GM21619 (cell line): Measurements from ENCODE around the gene RND1.
A peak's percentile ranks its signal among the peaks of the same experiment; 100 is the strongest.

Experiments
- ATAC-seq: cut with Tn5 transposase; IDR thresholded peaks from one replicate; pipeline ENCODE4 v1.9.1; 2021; ENCODE audit not compliant: unreplicated experiment

The RND1 gene

DNA sequence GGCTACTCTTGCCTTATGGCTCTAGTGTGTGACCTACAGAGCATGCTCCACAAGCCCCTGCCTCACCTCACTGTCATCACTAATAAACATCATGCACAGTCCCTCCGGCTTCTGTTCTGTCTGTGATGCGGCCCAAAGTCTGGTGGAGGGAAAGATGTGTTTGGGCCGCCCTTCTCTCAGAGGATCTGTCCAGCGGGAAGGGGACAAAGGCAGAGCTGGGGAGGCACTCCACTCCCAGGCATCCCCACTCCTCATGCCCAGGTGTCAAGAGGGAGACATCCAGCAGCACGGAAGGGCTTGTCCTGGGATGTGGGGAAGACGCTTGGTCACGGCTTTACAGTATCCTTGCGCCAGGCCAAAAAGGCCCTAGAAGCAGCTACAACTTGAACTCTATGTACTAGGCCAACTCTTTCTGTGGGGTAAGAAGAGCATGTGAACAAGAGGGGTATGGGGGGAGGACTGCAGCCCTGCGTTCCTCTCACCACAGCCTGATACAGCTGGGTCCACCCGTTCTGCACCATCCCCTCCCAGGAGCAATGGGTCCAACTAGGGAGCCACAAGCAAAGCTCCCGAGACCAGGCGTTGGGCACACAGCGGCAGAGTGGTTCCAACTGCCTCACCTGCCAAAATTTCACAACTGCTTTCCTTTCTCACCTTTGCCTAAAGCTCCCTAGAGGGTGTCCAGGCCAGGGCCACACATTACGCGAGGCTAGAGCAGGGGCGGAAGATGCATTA lies 36.7 kb downstream of the RND1 start:
- ATAC-seq, result no peak

DNA sequence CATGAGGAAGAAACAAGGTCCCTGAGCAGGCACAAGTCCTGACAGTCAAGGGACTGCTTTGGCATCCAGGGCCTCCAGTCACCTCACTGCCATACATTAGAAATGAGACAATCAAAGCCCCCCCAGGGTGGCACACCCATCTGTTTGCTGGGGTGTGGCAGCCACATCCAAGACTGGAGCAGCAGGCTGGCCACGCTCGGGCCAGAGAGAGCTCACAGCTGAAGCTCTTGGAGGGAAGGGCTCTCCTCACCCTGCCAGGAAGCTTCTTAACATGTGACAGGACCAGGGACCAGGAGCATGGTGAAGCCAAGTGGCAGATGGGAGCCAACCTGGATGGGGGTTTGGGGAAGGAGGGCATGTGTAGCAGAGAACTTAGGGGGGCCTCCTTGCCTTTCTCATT lies 37.4 kb downstream of the RND1 start:
- no peak for ATAC-seq

DNA sequence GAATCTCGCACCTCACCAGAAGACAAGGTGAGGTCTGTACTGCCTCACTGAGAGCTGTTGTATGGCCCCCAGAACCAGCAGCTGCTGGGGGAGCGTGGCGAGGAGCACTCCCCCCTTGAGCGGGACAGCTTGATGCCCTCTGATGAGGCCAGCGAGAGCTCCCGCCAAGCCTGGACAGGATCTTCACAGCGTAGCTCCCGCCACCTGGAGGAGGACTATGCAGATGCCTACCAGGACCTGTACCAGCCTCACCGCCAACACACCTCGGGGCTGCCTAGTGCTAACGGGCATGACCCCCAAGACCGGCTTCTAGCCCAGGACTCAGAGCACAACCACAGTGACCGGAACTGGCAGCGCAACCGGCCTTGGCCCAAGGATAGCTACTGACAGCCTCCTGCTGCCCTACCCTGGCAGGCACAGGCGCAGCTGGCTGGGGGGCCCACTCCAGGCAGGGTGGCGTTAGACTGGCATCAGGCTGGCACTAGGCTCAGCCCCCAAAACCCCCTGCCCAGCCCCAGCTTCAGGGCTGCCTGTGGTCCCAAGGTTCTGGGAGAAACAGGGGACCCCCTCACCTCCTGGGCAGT lies 38.1 kb downstream of the RND1 start:
- no peak for ATAC-seq

DNA sequence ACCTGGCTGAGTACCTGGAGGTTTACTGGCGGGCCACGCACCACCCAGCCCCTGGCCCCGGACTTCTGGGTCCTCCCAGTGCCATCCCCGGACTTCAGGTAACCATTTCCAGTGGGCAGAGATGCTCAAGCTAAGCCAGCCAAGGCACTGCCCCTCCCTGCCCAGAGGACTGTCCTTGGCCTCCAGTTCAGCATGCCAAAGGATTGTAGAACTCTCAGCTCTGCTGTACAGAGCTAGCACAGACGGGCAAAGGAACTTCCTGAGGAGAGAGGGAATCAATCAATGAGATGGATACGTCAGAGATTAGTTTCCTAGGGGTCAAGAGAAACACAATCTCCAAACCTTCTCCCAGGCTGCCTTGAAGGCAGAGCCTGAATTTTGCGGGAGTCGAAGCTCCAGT lies 38.6 kb downstream of the RND1 start:
- ATAC-seq, result no peak

DNA sequence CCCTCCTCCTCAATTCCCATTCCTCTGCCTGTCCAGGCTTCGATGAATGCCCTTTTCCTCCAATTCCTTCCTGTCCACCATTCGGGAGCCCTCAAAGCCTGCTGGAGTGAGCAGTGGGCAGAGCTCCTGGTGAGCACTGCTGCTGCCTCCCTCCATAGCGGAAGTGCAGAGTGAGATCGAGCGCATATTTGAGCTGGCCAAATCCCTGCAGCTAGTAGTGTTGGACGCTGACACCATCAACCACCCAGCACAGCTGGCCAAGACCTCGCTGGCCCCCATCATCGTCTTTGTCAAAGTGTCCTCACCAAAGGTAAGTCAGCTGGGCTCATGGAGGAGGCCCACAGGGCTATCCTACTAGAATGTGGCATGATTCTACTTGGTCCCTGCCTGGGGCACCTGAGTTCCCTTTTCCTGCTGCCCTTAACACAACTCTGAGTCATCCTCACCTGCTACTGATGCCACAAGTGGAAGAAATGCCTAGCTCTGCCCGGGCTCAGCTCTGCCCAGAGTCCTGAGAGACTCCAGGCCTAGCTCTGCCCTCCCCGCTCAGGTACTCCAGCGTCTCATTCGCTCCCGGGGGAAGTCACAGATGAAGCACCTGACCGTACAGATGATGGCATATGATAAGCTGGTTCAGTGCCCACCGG lies 39.3 kb downstream of the RND1 start:
- ATAC-seq, result no peak

DNA sequence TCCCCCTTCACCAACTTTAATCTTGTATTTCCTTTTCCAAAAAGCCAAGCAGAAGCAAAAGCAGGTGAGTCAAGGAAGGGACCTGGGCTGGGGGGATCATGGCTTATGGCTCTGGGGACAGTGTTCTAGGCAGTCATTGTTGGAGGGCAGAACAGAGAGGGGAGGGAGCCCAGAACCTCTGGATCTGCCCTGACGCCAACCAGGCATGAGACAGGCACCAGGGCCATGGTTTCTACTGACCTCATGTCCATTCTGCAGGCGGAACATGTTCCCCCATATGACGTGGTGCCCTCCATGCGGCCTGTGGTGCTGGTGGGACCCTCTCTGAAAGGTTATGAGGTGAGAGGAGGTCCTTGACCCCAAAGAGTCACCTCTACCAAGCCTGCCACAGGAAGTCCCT lies 40.8 kb downstream of the RND1 start:
- no peak for ATAC-seq

DNA sequence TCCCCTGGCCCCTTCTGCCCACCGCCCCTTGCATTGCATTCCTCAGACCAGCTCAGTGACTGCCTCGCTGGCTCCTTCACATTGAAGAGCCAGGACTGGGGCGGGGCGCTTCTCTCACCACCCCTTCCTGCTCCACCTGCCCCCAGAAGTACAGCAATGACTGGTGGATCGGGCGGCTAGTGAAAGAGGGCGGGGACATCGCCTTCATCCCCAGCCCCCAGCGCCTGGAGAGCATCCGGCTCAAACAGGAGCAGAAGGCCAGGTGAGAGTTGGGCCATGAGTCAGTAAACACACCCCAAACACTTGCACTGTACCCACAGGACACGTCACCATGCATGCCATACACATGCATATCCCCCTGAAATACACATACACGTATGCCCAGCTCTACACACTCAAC lies 41.6 kb downstream of the RND1 start:
- ATAC-seq, result no peak

DNA sequence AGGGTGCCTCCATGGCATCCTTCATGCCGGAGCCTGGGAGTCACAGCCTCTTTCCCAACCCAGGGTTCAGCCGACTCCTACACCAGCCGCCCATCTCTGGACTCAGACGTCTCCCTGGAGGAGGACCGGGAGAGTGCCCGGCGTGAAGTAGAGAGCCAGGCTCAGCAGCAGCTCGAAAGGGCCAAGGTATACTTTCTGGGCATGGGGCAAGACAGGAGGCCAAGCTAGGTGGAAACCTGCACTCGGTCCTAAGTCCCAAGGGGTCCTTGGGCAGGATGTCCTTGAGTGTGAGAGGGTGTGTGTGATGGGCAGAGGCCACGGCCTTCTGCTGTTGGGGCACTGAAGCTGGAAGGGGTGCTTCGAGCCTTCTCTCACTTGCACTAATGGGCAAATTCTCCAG lies 42.4 kb downstream of the RND1 start:
- no peak for ATAC-seq

DNA sequence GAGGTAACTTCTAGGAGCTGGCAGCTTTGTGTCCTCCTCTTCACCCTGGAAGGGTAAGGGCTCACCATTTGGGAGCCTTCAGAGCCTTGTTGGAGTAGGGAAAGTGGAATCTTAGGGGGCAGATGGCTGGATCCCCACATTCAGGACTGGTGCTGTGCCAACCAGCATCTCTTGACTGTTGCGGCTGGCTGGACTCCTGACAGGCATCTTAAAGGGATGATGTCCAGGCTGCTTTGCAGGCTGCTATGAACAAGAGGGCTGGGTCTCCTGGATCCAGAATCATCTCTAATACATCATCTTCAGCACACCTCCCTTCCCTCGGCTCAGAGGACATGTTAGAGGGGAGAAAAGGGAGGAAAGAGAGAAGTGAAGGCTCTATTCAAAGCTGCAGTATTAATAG lies 43.0 kb downstream of the RND1 start:
- ATAC-seq, result no peak

DNA sequence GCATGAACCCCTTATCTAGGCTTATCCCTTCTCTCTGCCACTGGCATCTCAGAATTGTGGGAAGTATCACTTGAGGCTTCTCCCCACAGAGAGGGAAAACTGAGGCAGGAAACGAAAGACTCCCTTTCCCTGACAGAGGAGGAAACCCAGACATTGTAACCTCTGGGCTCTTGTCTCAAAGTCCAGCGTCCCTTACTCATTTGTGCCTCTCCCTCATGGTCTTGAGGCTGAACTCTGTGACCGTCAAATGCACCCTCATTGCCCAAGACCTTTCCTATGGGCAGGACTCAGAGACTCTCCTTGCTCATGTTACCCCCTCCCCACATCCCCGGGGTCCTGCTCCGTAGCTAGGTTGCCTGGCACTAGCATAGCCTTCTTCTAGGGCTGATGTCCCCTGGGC lies 43.5 kb downstream of the RND1 start:
- ATAC-seq, result no peak

DNA sequence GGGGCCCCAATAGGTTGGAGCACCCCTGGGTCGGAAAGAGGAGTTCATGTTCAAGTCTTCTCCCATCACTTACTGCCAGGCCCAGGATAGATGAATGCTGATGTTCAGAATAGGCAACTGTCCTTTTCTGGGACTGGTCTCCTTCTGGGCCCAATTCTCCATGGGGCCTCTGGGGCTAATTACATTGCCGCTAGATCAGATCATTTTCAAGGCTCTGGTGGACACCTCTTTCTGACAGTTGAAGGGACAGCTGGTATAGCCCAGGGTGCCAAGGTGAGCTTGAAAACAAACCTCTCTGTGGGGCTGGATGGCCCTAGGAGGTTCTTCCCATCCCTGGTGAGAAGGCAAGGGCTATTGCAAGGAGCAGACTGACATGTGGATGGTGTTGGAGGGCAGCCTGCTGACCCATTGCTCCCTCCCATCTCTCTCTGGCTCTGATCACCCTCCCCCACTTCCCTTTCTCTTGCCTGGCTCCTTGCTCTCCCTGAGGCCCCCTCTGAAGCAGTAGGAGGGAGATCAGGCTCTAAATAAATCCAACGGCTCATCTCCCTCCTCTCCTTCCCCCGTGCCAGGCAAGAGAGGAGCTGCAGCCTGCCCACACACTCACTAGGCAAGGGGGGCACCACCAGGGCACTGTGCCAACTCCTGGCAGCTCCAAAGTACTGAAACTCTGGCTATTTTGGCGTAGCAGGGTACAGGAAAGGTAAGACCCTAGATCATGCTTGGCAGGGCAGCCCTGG lies 45.5 kb downstream of the RND1 start:
- no peak for ATAC-seq

DNA sequence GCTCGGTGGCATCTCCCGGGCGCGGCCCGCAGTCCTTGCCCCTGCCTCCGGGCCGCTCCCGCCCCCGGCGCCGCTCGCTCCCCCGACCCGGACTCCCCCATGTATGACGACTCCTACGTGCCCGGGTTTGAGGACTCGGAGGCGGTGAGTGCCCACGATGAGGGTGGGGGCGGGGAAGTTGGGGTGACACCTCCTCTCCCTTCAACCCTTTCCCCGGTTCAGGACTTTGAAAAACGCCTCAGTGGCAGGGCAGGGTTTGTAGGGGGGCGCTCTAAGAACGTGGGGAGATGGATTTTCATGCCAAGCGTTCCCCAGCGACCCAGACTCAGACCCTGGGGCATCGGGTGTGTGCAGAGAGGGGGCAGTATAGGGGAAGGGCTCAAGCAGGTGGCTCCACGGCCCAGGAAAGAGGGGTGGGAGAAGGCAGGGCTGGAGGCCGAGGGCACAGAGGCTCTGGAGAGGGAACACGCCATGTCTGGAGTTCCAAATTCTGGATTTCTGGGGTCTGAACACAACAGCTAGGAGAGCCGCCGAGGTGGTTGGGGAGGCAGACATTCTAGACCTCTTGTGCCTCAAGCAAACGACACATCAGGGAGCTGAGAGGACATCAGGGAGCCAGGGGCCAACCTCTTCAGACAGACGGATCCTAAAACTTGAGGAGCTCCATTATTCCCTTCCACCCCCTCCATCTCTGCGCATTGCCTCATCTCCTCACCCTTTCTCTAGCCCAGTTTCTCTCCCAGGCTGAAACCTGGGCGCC lies 46.7 kb downstream of the RND1 start:
- ATAC-seq, result no peak

DNA sequence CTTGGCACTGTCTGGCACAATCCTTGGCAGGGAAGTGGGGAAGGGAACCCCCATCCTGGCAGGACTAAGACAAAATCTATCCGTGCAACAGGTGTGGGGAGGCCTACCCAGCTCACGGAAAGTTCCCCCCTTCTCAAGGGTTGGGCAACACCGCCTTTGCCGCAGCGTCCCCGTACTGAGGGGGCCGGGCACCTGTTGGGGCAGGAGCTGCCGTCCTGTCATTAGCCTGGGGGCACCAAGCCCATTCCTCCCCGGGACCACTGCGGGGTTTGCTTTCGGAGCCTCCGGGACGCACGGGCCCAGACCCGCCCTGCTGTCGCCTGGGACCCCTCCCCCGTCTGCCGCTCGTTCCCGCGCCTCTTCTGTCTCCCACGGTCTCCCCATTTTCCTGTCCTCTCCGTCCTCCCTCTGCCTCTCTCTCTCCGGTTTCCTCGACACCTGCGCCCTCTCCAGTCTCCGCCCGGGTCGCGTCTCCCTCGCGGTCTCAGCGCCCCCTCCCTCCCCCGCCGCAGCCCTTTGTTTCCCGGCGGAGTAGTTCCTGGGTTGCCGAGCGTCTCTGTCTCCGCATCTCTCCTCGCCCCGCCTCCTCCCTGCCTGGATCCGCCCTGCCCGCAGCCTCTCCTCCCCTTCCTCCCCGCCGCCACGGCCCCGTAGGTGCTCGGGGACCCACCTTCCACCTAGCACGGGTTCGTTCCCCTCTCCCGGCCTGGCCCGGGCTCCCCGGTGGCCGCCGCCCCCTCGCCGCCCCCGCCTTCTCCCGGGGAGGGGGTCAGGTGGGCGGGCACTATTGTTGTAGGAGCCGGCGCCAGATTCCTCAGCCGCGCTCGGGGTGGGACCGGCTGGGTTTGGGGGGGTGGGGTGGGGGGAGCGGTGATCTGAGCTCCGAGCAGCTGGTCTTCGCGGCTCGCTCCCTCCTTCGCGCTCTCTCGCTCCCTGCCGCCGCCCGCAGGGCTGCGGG lies 47.5 kb downstream of the RND1 start, which contains the start of gene CACNB3:
CACNB3 (plus strand) TSS at position 624 of the 958 bp plus-strand sequence. CDS start 434 bp downstream, outside the sequence.
- no peak for ATAC-seq

DNA sequence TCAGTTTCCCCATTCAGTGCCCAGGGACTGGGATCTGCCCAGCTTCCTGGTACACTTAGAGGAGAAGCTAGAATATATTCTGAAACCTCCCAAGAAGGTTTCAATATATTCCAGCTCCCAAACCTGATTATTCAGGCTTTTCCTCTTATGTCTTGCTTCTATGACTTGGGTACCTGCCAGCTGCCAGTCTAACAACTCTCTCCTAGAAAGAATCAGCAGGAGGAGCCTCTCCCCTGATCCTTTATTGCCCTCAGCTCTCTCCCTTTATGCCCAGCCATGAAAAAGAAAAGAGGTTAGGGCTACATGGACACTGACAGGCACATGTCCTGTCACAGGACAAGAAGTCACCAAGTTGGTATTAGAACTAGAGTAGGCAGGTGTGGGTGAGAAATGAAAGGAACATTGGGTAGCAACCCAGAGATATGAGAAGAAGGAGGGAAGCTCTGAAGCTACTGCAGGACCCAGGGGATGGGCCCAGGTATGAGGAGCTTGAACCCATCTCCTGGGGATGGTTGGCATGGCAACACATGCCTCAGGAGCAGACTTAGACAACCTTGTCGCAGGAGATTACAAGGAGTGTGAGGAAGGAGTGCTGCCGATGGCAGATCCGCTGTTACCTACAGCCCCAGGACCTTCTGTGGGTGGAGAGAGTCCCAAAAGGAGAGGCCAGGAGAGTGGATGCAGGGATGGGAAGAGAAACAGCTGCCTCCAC lies 49.4 kb downstream of the RND1 start:
- no peak for ATAC-seq

DNA sequence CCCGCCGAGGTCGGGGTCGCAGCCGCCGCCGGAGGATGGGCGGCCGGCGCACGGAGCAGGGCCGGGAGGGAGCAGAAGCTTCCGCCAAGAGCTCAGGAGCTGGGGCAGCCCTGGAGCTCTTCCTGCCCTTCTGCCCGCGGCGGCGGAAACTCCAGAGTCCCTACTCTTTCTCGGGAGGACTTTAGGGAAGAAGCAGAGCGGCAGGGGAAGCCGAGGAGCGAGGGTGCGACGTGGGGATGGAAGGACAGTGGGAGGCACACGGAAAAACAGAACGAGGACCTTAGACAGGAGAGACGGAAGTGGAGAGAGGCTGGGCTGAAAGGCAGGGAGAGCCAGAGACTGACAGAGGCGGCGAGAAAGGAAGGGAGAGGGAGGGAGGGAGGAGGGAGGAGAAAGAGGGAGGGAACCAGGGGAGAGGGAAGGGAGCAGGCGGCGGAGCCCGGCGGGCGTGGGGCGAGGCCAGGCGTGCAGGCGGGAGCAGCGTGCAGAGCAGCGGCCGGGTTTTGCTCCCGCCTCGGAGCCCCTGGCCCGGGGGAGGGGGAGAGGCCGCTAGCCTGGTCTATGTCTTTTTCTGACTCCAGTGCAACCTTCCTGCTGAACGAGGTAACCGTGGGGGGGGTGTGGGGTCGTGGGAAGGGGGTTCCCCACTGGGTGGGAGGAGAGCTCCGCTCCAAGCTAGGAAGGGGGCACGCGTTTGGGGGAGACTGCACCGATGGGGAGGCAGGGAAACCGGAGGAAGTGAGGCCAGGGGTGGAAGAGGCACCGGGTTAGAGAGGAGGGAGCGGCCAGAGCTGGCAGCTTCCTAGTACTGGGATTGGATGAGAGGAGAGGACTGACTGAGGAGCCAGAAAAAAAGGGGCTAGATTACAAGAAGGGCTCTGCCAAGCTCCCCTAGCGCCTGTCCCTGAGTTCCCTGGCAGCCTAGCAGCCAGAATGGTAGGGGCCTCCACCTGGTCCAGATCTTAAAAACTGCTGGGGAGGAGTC lies 50.3 kb downstream of the RND1 start:
- peak; percentile 32 for ATAC-seq

DNA sequence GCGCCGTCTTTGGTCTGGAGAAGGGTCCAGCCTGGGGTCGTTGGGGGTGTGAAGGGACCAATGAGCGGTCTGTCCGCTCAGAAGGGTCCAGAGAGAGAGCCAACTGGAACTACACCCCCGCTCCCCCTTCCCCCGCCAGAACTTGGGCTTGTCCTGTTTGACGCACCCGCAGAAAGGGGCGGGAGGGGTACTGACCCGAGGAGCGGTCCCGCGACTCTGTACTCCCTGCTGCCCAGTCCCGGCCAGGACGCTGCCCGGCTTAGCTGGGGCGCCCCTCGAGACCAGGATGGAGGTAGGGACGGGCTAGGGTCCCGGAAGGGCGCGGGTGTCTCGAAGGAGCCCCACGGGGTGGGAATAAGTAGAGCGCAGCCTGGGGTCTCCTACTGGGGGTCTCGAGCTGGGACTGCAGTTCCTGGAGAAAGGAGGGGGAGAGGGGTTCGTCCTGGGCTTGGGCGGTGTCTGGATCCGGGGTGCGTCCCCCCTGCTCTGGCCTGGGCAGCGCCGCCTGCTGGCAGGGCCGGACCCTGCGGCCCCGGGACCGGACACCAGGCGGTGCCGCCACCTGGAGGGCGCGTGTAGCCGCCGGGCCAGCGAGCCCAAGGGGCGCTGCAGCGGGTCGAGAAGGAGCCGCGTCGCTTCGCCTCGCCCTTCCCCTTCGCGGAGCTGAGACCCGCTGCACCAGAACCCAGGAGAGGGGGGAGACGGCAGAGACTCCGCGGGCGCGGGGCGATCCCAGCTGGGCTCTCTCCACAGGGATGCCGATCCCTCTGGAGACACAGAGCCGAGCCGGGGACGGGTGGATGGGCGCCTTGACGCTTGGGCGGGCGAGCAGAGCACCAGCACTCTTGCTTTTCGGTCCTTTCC lies 51.2 kb downstream of the RND1 start:
- peak; percentile 76 for ATAC-seq
